ENCODE measurements around the gene JAK3. TPM values are rescaled to one million over a fixed set of nuclear protein-coding genes. Genes with fewer than 3 reads are reported as not detected.

Gene JAK3
- total RNA-seq, 2 experiments from 2014 or later = 172 to 176 TPM

DNA sequence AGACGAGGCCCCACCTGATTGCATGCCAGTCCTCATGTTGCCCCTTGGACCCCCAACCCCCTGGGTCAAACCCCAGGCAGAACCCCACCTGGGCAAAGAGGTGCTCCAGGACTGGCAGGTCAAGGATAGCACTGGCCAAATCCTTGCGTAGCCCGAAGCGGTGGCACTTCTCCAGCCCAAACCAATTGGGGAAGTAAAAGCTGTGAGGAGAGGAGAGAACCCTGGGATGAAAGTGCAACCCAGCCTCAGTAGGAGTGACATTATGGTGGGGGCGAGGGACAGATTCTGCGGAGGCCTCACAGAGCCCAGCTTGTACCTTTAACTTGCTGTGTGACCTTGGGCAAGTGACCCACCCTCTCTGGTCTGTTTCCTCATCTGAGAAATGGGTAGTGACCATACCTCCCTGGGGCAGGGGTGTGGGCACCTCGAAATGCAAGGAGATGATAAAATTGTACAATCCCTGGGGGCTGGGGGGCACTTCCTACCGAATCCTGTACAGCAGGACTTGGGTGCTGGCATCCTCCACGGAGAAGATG lies 4.4 kb downstream of the JAK3 start:
- Mint-ChIP-seq H3K4me3 (no peak overlapping the region), H3K9me3 (no peaks in the 10 kb centered on the region), H3K27me3 (no peaks in the 10 kb centered on the region), H3K27ac (peak overlapping the region; percentile 54), H3K36me3 (ENCODE audit: low read depth) (peaks cover 59% of the 10 kb centered on the region), H3K4me1 (peaks cover 49% of the 10 kb centered on the region)
- ChIA-PET CTCF (interaction anchor here (0.8 to 1.9 kb wide), 6 partner anchors 9 to 118 kb away, joined by 3 to 8 read pairs (median 3); partner anchors contain the start of gene RPL18A), POLR2A (no interaction called here)
- DNase-seq = no peak

DNA sequence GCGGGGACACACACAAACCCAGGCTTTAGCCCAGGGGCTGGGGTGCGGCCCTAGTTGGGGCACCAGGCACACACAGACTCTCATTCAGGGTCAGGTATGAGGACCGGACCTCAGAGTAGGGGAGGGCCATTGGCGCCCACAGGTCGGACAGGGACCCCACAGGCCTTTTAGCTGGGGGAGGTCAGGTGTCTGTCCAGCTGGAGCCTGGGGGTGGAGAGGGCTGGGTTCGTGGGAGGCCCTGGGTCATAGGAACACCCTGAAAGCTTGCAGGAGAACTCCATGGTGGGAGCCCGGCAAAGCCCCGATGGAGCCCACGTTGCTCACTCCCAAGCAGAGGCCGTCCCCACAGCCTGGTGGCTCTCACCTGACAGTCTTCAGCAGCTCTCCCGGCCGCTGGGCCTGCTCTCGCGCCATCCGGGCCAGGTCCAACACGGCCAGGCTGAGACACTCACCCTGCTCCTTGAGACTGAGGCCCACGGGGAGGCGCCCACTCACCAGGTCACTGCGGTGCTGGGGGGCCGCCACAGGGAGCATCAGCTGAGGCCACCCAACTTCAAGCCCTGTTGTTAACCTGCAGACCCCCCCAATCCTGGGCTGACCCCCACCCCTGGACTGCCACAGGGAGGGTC lies 5.0 kb downstream of the JAK3 start:
- Mint-ChIP-seq H3K27ac (no peak overlapping the region), H3K36me3 (ENCODE audit: low read depth) (peaks cover 65% of the 10 kb centered on the region), H3K9me3 (no peaks in the 10 kb centered on the region), H3K27me3 (no peaks in the 10 kb centered on the region), H3K4me3 (no peak overlapping the region), H3K4me1 (peaks cover 44% of the 10 kb centered on the region)
- no peak for DNase-seq
- ChIA-PET CTCF (interaction anchor here (0.6 to 1.9 kb wide), 5 partner anchors 8 to 118 kb away, joined by 3 to 8 read pairs (median 3); partner anchors contain the start of gene RPL18A), POLR2A (no interaction called here)

DNA sequence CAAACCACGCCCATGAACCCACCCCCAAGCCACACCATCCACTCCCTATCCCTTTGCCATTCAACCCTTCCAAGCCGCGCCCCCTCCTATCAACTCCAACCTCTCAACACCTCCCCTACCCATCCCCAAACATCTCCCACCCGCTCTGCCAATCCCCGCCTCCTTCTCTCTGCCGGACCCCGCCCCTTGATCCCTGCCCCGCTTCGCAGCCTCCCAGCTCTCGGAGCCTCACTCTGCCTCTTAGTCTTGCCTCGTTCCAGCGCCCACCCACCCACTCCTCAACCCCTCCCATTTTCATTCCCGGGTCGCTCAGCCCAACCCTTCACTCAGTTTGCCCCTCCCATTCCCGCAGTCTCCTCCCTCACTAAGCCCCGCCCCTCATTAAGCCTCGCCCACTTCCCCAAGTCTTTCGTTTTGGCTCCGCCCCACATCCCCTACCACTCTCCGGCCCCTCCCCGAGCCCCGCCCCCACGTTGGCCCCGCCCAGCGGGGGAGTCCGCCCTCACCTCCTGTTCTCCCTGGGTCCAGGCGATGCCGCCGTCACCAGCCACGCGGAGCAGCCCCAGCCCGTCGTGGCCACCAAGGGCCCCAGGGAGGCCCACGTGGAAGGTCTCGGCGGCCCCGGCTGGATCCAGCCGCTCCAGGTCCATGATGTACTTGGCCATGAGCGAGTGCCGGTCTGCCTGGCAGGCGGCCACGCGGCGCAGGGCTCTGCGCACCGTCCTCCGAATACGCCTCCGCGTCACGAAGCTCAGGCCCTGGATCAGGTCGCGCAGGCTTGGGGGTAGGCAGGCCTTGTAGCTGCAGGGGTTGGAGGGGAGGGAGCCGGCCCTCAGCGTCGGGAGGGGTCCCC lies 5.7 kb downstream of the JAK3 start:
- peaks cover 70% of the 10 kb centered on the region for H3K36me3 Mint-ChIP-seq (ENCODE audit: low read depth)
- CTCF ChIA-PET = interaction anchor here (0.6 to 1.9 kb wide), 3 partner anchors 17 to 117 kb away, joined by 3 to 8 read pairs (median 8); partner anchors contain the start of gene RPL18A
- H3K9me3 Mint-ChIP-seq = no peaks in the 10 kb centered on the region
- POLR2A ChIA-PET = no interaction called here
- no peak overlapping the region for H3K4me3 Mint-ChIP-seq
- peak; percentile 59 for DNase-seq
- peaks cover 44% of the 10 kb centered on the region for H3K4me1 Mint-ChIP-seq
- no peak overlapping the region for H3K27ac Mint-ChIP-seq
- no peaks in the 10 kb centered on the region for H3K27me3 Mint-ChIP-seq

DNA sequence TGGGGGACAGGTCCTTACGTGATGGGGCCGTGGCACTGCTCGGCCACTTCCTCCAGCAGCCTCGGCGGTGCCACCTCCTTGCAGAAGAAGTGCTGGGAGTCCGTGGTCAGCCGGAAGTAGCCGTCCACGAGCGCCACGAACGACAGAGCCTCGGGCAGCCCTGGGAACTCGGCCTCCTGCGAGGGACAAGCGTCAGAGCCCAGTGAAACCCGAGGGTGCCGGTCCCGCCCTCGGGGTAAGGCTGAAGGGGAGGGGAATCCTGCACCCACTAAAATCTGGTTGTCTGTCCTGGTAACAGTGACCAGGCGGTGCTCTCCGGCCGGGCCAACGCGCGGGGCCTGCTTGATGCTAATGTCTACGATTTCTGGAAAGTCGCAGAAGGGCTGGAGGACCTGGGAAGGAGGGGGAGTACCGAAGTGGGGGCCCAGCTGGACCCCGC lies 6.4 kb downstream of the JAK3 start:
- ChIA-PET CTCF (interaction anchor here (0.7 to 1.1 kb wide), 2 partner anchors 8 to 23 kb away, joined by 3 read pairs; no protein-coding TSS in a partner anchor), POLR2A (no interaction called here)
- DNase-seq = no peak
- H3K4me3 Mint-ChIP-seq = no peak overlapping the region
- H3K4me1 Mint-ChIP-seq = peaks cover 47% of the 10 kb centered on the region
- H3K9me3 Mint-ChIP-seq = no peaks in the 10 kb centered on the region
- H3K27ac Mint-ChIP-seq = no peak overlapping the region
- H3K27me3 Mint-ChIP-seq = no peaks in the 10 kb centered on the region
- peaks cover 73% of the 10 kb centered on the region for H3K36me3 Mint-ChIP-seq (ENCODE audit: low read depth)

DNA sequence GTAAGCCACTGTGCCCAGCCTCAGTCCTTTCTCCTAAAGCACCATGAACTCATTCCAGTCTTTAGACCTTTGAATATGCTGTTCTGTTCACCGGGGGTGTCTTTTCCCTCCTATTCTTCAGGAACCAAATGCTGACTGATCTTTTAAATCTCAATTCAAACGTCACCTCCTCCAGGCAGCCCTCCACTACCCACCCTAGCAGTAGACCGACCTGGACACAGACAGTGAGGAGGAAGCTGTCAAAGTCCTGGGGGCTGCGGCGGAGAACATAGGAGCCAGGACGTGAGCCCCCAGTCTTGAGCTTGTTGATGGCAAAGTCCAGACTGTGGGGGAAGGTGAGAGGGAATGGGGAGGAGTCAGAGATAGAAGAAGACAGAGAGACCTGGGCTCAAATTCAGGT lies 7.8 kb downstream of the JAK3 start:
- Mint-ChIP-seq H3K27me3 (no peaks in the 10 kb centered on the region), H3K4me1 (peaks cover 45% of the 10 kb centered on the region), H3K36me3 (ENCODE audit: low read depth) (peaks cover 80% of the 10 kb centered on the region), H3K27ac (peak overlapping the region; percentile 61), H3K4me3 (no peak overlapping the region), H3K9me3 (peaks cover 5% of the 10 kb centered on the region)
- POLR2A ChIA-PET = no interaction called here
- no peak for DNase-seq
- CTCF ChIA-PET = interaction anchor here (1.0 to 1.2 kb wide), 2 partner anchors 19 to 93 kb away, joined by 3 to 4 read pairs; partner anchors contain the start of genes CCDC124 and RPL18A

DNA sequence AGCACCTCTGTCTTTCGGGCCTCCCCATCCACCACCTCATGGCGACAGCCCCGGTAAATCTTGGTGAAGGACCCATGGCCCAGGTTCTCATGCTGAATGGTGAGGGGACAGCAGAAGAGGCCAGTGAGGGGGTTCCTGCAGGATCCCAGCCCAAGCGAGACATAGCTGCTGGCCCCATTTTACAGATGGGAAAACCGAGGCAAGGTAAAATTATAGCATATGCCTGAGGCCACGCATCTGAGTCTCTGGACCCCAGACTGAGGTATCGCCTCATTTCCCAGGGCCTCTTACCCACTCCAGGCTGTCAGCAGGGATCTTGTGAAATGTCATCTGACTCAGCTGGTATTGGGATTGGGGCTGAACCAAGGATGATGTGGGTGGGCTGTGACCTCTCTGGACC lies 9.8 kb downstream of the JAK3 start:
- POLR2A ChIA-PET = no interaction called here
- peaks cover 75% of the 10 kb centered on the region for H3K36me3 Mint-ChIP-seq (ENCODE audit: low read depth)
- CTCF ChIA-PET = interaction anchor here (0.6 to 0.9 kb wide), 2 partner anchors 22 to 95 kb away, joined by 3 read pairs; partner anchors contain the start of genes CCDC124 and RPL18A
- H3K4me1 Mint-ChIP-seq = peaks cover 34% of the 10 kb centered on the region
- no peak overlapping the region for H3K27ac Mint-ChIP-seq
- DNase-seq = no peak
- H3K4me3 Mint-ChIP-seq = no peak overlapping the region
- H3K27me3 Mint-ChIP-seq = no peaks in the 10 kb centered on the region
- peaks cover 6% of the 10 kb centered on the region for H3K9me3 Mint-ChIP-seq

DNA sequence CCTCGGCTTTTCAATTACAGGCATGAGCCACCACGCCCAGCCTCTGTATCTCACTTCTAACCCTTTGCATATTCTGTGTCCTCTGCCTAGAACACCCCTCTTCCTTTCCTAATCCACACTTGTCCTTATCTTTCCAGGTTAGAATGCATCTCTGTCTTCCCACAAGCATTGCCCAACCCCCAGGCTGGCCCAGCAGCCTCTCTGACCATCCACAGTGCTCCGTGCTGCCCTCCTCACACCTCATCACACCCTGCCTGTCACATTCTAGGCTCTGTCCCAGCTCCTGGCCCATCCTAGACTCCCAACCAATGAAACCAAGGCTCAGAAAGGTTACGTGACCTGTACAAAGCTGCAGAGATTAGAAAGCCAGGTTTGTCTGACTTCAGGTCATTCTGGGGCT lies 11.3 kb downstream of the JAK3 start:
- ChIA-PET CTCF (no interaction called here), POLR2A (no interaction called here)
- Mint-ChIP-seq H3K27ac (peak overlapping the region; percentile 28), H3K4me1 (peaks cover 32% of the 10 kb centered on the region), H3K36me3 (ENCODE audit: low read depth) (peaks cover 82% of the 10 kb centered on the region), H3K4me3 (no peak overlapping the region), H3K9me3 (peaks cover 6% of the 10 kb centered on the region), H3K27me3 (no peaks in the 10 kb centered on the region)
- DNase-seq = no peak

DNA sequence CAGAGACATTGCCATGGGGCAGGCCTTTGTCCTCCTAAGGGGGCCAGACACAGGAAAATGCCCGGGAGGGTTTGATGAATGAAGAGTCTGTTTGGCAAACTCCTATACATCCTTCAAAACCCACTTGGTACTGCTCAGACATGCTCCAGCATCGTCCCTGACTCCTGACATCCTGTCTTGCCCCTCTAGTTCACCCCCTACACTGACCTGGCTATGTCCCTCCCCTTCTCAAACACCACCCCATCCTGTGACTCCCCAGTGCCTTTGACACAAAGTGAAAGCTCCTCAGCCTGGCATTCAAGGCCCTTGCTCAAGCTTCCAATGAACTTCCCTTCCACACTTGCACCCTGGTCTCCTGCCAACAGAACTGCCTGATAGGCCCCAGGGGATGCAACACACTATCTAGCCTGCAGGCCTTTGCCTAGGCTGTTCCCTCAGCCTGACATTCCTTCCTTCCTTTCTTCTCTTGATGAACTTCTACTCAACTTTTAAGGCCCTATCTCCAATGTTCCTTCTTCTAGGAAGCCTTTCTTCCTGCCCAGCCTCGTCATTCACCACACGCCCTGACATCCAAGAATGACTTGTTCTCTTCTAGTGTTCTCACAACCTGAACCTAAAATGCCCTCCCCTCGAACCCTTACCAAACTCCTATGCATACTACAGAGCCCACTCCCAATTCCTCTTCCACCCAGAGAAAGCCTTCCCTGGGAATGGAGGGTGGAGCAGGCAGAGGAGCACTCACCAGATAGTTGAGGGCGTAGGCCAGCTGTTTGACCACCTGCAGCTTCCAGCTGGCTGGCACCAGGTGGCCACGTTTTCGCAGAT lies 12.4 kb downstream of the JAK3 start:
- Mint-ChIP-seq H3K36me3 (ENCODE audit: low read depth) (peaks cover 83% of the 10 kb centered on the region), H3K27ac (peak overlapping the region; percentile 47), H3K9me3 (peaks cover 6% of the 10 kb centered on the region), H3K4me3 (no peak overlapping the region), H3K27me3 (no peaks in the 10 kb centered on the region), H3K4me1 (peaks cover 29% of the 10 kb centered on the region)
- DNase-seq = no peak
- ChIA-PET CTCF (interaction anchor here (1.3 kb wide), 1 partner anchor 9 kb away, joined by 3 read pairs; no protein-coding TSS in a partner anchor), POLR2A (no interaction called here)

DNA sequence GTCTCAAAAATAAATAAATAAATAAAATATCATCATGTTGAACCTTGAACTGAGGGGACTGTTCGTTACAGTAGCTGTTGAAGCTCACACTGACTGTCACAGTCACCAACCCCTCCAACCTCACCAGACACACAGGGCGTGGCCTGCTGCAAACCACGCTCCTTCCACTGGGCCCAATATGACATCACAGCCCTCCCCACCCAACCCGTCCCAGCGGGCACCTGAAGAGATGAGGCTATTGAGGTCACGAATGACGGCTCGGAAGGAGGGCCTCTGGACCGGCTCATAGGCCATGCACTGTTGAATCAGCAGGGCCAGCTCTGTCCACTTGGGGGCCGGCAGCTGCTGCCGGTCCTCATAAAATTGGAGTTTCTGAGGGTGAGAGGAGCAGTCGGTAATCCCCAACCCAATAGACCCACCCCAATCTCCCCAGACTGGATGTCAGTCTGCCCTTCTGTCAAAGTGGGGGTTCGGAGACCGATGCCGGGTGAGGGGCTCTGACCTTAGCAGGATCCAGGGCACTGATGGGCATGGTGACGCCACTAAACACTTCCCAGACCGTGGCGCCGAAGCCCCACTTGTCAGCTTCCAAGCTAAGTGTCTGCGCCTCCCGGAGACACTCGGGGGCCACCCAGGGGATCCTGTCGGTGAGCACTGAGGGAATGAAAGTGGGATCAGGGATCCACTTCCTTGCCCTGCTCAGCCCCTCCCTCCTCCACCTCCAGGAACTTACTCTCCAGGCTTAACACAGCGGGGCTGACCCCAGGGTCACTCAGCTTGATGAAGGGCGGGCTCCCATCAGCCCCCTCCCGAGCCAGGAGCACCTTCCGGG lies 13.2 kb downstream of the JAK3 start:
- Mint-ChIP-seq H3K36me3 (ENCODE audit: low read depth) (peaks cover 83% of the 10 kb centered on the region), H3K4me3 (no peak overlapping the region), H3K27me3 (no peaks in the 10 kb centered on the region), H3K4me1 (peaks cover 28% of the 10 kb centered on the region), H3K27ac (no peak overlapping the region), H3K9me3 (peaks cover 6% of the 10 kb centered on the region)
- POLR2A ChIA-PET = no interaction called here
- no peak for DNase-seq
- CTCF ChIA-PET = interaction anchor here (1.2 to 1.3 kb wide), 2 partner anchors 8 to 9 kb away, joined by 3 read pairs; no protein-coding TSS in a partner anchor

DNA sequence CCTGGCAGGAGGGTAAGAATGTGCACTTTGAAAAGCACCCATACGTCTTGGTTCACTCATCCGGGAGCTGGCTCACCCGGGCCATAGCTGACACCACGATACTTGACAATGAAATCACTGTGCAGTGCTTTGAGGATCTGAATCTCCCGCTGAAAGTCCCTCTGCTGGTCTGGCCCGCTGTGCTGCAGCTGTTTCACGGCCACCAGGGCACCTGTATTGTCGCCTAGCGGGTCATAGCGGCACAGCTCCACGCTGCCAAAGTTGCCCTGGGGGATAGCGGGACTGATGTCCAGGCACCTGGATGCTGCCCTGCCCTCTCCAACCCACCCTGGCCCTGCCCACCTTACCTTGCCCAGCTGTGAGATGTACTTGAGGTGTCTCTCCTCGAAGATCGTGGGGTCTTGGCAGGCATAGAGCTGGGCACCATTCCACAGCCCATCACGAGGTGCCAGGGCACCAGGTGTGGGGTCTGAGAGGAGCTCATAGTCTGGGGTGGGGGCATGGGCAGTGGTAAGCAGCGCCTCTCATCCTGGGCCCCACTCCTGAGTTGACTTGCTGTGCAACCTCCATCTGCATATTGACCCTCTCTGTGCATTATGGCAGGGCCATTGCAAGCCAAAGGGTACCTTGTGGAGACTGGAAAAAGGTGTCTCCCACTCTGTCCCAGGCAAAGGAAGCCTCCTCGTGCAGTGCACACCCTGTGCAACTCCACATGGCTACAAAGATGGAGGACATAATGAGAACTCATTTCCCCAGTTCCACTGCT lies 15.2 kb downstream of the JAK3 start:
- no peak for DNase-seq
- ChIA-PET CTCF (interaction anchor here (0.6 to 1.8 kb wide), 5 partner anchors 13 to 25 kb away, joined by 4 to 5 read pairs (median 4); partner anchors contain the start of gene JAK3), POLR2A (no interaction called here)
- H3K4me3 Mint-ChIP-seq = no peak overlapping the region
- no peaks in the 10 kb centered on the region for H3K27me3 Mint-ChIP-seq
- no peak overlapping the region for H3K27ac Mint-ChIP-seq
- peaks cover 77% of the 10 kb centered on the region for H3K36me3 Mint-ChIP-seq (ENCODE audit: low read depth)
- peaks cover 6% of the 10 kb centered on the region for H3K9me3 Mint-ChIP-seq
- H3K4me1 Mint-ChIP-seq = peaks cover 32% of the 10 kb centered on the region

DNA sequence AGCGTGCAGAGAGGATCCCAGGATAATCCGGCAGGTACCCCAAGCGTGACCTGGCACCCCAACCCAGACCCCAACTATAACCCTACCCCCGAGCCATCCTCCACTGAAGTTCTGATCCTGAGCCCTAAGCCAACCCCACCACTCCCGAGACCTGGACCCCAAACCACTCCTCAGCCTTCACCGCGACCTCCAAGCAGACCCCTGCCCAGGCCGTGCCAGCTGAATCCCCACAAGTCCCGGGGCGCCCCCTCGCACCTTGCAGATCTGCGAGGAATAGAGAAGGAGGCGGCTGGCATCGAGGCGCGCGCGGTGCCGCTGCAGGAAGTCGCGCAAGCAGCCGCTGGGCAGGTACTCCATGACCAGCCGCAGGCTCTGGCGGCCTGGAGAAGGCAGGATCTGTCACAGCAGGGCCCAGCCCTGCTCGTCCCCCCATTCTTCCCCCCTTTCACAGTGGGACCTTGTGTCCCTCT lies 16.3 kb downstream of the JAK3 start:
- H3K36me3 Mint-ChIP-seq (ENCODE audit: low read depth) = peaks cover 71% of the 10 kb centered on the region
- POLR2A ChIA-PET = no interaction called here

More for the DNA sequence above, 16.3 kb downstream of the JAK3 start:
- no peak for DNase-seq
- Mint-ChIP-seq H3K27me3 (no peaks in the 10 kb centered on the region), H3K27ac (no peak overlapping the region), H3K4me3 (no peak overlapping the region), H3K9me3 (peaks cover 6% of the 10 kb centered on the region), H3K4me1 (peaks cover 29% of the 10 kb centered on the region)
- CTCF ChIA-PET = interaction anchor here (0.6 to 1.0 kb wide), 5 partner anchors 14 to 485 kb away, joined by 3 to 6 read pairs (median 3); no protein-coding TSS in a partner anchor
